HG03565 (cell line): ENCODE results near the gene ACSL3.
"Not testable (repeated sequence)": the region's sequence is repeated elsewhere in the genome, so short reads cannot be mapped to it uniquely, and the experiment has no call there.

Experiments
- ATAC-seq: cut with Tn5 transposase; IDR thresholded peaks from one replicate; pipeline ENCODE4 v1.9.1; 2021; ENCODE audit warnings: mild to moderate bottlenecking, moderate library complexity; ENCODE audit not compliant: unreplicated experiment

ACSL3 gene

DNA sequence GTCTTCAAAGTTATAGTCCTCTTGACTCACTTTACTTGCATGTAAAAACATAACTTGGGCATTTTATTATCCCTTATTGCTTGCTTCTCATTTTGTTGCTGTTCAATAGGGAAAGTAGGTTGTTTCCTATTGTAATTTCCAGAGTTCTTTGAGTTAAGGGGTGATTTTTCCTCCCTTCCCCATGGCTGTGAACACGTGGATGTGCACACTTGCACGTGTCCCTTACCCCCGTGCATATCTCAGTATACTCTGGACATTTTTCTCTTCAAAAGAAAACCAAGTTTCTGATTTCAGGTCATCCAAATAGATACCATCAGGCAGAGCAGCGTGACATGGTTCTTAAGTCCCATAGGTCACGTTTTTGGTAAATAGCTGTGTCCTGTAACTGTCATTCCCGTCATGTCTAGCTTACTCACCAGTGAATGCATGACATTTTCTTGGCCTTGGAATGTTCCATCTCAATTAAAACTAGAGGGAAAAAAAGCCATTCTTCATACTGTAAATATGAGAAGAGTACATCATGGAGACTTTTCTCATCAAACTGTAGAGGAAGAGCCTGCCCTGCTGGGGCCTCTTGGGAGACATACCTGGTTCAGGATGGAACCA, 107.8 kb downstream of the ACSL3 start:
- no peak for ATAC-seq

DNA sequence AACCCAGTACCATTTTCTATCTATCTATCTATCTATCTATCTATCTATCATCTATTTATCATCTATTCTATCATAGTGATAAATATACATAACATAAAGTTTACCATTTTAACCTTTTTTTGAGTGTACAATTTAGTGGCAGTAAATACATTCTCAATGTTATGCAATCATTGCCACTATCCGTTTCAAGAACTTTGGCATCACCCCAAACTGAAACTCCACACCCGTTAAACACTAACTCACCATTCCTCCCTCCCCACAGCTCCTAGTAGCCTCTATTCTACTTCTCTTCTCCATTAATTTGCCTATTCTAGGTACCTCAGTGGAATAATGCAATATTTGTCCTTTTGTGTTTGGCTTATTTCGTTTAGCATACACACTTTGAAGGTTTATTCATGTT, 108.7 kb downstream of the ACSL3 start:
- ATAC-seq: no peak

DNA sequence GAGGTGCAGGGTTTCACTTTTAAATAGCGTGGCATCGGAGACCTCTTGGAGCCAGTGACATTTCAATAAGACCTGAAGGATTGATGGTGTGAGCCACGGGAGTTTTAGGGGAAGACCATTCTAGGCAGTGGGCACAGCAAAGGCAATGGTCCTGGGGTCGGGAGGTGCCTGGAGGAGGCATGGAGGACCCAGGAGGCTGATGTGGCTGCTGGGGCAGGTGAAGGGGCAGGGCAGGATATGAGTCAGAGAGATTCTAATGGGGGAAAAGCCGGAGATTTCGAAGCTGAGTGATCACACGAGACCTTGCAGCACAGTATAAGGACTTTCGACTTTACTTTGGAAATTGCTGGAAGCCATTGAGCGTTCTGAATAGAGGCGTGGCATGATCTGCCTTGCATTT, 111.6 kb downstream of the ACSL3 start:
- ATAC-seq: no peak

DNA sequence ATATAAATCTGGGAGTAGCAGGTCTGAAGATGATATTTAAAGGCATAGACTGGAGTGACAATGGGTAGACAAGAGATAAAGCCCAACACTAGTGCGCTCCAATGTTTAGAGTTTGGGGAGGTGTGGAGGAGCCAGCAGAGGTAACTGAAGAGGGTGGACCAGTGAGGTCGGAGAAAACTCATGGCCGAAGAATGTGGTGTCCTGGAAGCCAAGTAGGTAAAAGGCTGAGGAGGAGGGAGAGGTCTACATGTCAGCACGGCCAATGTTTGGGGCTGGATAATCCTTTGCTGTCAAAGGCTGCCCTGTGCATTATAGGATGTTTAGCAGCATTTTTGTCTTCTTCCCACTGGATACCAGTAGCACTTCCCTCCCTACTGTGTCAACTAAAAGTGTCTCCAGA, 112.4 kb downstream of the ACSL3 start:
- no peak for ATAC-seq

DNA sequence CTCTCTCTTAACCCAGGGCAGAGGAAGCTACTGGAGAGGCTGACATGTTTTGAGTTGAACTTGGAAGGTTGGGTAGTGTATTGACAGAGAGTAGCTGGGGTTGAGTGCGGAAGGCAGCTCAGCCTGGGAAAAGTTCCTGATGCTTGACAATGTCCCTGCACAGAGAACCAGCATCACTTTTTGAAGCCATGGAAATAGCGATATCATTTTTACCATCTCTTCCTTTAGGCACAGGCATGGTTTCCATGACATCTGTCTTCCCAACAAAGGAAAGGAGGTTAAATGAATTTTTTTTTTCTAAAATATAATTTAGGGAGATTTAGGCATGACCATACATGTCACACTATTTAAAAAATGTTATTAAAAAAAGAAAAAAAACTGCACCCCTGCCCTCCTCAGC, 112.9 kb downstream of the ACSL3 start:
- ATAC-seq: no peak

DNA sequence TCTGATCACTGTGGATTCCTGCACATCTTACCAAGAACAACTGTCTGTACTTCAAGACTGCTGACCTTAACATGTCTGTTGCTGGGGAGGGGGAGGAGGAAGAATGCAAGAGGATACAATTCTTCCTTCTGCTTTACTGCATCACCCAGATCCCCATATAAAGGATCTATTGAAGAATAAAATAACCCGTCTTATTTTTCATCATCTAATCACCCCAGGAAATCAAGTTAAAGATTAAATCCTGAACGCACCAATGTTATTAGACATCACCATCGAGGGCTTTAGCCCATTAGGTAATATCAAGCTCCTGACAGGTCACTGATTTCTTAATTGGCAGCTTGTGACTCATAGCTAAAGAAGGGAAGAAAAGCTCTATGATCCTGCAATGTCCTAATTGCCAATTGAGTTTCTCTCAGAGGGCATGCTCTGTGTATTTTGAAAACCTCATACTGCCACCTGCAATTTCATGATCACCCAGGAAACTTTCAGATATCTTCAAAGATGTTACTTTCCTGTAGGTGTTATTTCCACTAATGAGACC, 115.8 kb downstream of the ACSL3 start:
- no peak for ATAC-seq

DNA sequence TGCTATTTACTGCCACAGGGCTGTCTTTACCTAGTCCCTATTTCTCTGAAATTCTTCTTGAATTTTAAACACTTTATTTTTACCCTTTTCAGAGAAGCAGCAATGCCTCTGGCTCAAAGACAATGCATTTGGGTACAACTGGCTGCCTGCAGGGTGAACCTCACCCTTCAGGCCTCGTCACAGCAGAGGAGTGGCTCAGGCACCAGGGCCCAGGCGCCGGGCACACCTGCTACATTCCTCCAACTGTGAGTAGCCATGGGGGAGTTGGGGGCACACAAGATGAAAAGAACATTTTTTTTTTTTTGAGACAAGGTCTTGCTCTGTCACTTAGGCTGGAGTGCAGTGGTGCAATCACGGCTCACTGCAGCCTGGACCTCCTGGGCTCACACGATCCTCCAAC, 116.3 kb downstream of the ACSL3 start:
- no peak for ATAC-seq

DNA sequence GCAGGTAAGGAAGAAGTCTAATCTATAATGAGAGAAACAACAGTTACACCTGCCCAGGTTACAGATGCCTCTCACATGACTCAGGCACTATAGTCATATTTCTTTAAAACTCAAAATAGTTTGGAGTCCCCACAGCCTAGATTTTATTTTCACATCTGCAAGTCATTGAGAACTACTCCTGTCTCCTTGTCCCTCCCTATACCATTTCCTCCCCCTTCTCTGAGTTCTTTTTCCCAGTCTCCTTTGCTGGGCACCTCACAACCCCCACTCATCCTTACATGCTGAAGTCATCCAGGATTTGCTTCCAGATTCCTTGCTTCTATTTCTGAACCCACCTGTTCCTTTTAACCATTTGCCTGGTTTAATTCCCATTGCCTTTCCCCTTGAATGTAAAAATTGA, 118.0 kb downstream of the ACSL3 start:
- no peak for ATAC-seq

DNA sequence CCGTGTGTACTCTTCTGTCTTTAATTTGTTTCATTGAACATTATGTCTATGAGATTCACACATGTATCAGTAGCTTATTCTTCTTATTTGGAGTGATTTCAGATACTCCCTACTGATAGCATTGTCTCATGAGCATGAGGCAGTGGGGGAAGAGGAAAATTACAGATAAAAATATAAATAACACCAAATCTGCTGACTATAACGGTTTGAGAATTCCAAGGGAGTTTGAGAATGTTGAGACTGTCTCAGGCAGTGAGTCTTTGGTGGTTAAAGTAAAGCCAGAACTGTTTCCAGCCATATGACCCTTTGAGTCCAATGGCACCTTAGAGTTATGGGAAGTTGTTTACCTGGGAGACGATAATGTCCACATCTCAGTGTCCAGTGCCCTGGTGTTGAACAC, 118.6 kb downstream of the ACSL3 start:
- ATAC-seq: no peak

DNA sequence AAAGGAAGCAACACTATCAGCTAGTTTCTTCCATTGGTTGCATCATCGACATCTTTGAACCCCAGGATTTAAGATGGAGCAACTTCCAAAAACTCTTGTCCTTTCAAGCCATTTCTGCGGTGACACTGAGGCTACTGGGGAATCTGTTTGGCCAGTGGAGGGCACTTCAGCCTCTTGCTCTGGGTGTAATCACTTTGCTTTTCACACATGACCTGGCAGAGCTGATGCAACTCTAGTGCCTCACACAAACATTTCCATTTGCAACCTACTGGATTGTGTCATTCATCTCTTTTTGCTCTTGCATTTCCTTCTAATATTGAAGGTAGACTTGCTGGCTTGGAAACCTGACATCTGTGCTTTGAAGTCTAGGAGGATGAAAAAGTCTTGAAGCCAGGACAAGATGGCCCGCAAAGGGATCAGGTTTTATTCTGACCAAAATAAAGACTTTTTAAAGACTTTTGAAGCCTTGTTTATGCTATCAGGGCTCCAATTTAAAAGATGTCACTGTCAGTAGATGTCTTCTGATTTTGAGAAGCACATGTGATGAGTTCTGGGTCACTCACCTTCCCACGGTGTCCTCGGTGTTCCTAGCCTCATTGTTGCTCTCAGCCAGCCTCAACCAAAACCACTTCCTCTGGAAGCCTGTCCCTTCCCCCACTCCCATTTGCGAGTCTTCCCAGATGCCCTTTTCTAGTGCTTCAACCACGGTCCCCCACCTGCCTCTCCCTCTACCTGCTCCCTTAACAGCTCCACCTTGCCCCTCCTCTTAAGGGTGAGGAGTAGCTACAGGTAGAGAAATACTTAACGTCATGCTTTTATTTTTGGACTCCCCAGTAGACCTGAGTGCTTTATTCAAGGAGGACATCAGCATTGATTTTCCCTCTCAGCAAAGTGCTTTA, 121.4 kb downstream of the ACSL3 start:
- ATAC-seq: peak; percentile 69

DNA sequence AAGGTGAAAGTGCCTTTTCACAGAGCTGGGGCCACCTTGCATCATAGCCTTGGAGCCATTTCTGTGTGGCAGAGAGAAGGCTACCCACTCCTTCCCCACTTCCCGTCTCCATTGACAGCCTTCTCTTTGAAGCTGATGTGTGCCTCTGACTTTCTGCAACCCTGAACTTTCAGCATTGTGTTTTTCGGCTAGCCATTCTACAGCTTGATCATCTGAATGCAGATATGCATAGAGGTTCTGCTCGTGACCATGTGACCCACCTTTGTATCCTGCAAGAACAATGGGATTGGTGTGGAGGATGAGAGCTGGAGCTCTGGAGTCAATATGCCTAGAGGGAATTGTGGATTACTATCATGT, 122.1 kb downstream of the ACSL3 start:
- ATAC-seq: no peak

DNA sequence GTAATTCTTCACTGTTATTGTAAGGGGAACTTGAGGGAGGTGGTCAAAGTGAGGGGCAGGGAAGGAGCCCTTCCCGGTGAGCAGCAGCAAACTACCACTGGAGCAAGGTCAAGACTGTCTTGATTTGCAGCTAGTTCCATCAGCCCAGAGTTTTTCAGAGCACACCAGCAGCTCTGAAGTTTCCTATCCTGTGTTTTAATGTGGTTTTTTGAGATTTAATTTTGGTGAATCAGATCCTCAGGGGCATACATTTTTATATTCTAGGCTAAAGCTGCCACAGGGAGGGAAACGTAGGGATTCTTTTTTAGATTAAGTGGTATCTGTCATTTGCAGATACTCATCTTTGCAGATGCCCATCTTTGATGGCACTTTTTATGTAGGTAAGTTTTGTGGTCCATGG, 124.1 kb downstream of the ACSL3 start:
- no peak for ATAC-seq

DNA sequence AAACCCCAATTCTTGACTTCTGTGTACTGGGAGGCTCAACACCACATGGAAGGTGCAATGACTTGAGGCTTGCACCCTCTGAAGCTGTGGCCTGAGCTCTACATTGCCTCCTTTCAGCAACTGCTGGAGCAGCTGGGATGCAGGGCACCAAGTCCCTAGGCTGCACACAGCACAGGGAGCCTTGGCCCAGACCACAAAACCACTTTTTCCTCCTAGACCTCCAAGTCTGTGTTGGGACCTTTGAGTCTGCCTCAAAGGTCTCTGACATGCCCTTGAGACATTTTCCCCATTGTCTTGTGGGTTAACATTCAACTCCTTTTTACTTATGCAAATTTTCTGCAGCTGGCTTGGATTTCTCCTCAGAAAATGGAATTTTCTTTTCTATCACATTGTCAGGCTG, 128.6 kb downstream of the ACSL3 start:
- ATAC-seq: no peak

DNA sequence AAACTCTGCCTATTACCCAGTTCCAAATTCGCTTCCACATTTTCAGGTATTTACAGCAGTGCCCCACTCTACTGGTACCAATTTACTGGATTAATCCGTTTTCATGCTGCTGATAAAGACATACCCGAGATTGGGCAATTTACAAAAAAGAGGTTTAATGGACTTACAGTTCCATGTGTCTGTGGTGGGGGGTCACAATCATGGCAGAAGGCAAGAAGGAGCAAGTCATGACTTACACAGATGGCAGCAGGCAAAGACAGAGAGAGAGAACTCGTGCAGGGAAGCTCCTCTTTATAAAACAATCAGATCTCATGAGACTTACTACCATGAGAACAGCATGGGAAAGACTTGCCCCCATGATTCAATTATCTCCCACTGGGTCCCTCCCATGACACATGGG, 129.4 kb downstream of the ACSL3 start:
- not testable (repeated sequence) for ATAC-seq

DNA sequence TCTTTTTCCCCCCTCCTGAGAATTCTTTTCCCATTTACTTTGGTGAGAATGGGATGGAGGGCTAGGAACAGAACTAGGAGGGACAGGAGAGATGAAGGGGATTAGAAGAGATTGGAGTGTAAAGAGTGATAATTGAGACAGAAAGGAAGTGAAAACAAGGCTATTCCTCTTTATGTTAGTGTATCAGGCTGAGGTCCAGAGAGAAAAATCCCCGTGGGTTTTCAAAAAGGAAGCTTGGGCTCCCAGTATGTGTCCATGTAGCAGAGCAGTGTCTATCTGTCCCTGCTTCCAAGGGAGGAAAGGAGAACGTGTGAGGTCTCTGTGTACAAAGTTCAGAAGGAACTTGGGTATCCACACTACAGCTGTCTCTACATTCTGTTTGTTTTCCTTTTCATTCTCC, 131.3 kb downstream of the ACSL3 start:
- no peak for ATAC-seq
